ENCODE results near the gene FRMD4B.
"Not testable (repeated sequence)": the region's sequence is repeated elsewhere in the genome, so short reads cannot be mapped to it uniquely, and the experiment has no call there.

The FRMD4B gene

DNA sequence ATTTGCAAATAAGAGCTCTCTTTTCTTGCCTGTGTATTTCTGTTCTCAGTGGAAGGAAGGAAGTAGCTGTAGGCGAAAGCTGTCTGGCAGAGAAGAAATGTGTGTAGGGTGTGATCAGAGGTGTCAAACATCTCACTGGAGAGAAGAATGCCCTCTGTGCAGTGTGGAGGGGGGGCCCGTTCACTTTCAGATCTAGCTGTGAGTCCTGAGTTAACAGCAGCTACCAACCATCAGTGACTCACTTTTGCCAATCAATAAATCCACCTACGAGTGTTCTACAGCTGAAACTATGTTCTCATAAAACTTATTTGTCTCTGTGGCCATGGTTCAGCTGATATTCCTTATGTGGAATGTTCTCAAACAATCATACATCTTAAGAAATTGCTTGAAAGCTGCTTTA lies 103.7 kb downstream of the FRMD4B start:
- no peak for DNase-seq

DNA sequence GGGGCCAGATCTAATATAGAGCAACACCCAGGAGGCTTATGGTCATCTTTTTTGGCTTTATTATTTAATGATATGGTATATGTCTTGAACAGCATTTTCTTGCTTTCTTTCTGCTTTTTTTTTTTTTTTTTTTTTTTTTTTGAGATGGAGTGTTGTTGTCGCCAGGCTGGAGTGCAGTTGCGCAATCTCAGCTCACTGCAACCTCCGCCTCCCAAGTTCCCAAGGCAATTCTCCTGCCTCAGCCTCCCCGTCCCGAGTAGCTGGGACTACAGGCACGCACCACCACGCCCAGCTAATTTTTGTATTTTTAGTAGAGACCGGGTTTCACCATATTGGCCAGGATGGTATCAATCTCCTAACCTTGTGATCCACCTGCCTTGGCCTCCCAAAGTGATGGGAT lies 108.5 kb downstream of the FRMD4B start:
- DNase-seq = not testable (repeated sequence)

GRCh38 chr3:69276884-69277283 lies 109.0 kb downstream of the FRMD4B start:
- no peak for DNase-seq

GRCh38 chr3:69276191-69276590 lies 109.7 kb downstream of the FRMD4B start:
- not testable (repeated sequence) for DNase-seq

DNA sequence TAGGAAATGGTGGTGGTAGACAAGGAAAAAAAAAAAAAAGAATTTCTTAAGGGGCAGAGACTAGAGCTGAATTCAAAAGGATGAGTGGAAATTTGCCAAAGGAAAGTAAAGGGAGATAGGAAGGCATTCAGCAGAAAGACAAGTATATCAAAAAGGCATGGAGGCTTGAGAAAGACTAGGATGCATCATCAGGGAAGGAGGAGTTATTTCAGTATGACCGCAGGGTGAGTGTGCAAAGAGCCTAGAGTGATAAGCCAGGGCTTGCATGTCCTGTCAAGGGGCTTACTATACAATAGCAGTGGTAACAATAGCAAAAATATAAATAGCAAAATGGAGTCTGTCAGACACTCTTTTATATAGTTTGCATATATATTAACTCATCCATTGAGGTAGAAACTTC lies 112.0 kb downstream of the FRMD4B start:
- no peak for DNase-seq

- no peak for DNase-seq
Observed at GRCh38 chr3:69272556-69272955, 113.3 kb downstream of the FRMD4B start.

DNA sequence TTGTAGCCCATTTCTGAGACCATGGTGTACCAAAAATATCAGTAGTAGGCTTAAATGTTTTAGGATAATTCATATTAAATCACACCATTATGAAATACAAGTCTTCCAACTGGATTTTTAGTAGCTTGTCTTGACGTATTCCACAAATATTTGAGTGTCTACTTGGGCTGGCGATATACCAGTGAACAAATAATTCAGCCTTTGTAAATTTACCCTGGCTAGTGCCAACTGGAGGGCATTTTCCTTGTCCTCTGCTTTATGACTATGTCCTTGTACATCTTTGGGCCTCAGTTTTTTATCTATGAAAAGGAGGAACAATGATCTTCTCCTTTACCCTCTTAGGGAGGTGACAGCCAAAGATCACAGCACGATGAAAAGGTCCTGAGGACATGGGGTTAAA lies 114.8 kb downstream of the FRMD4B start:
- DNase-seq = no peak

DNA sequence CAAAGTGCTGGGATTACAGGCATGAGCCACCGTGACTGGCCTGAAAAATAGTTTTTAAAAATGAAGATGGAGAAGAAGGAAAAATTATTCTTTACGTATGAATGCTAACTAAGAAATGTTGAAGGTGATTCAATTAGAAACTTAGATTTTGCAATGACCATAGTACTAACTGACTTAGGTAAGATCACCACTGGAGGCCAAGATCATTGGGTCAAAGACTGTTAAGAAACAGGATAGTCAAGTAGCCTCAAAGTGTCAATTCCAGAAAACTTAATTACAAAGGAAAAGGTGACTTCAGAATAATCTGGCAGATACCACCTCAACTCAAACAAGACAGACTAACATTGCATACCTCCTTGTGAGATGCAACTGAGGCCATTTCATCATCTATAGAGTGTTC lies 119.3 kb downstream of the FRMD4B start:
- no peak for DNase-seq

DNA sequence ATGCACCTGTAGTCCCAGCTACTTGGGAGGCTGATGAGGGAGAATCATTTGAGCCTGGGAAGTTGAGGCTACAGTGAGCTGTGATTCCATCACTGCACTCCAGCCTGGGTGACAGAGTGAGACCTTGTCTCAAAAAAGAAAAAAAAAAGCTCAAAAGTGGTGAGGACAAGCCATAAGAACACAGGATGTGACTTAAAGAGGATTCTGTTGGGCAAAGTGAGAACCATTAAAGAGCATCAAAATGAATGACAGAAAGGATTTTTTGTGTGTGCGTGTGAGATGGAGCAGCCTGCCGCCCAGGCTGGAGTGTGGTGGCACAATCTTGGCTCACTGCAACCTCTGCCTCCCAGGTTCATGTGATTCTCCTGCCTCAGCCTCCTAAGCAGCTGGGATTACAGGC lies 119.8 kb downstream of the FRMD4B start:
- DNase-seq = not testable (repeated sequence)

DNA sequence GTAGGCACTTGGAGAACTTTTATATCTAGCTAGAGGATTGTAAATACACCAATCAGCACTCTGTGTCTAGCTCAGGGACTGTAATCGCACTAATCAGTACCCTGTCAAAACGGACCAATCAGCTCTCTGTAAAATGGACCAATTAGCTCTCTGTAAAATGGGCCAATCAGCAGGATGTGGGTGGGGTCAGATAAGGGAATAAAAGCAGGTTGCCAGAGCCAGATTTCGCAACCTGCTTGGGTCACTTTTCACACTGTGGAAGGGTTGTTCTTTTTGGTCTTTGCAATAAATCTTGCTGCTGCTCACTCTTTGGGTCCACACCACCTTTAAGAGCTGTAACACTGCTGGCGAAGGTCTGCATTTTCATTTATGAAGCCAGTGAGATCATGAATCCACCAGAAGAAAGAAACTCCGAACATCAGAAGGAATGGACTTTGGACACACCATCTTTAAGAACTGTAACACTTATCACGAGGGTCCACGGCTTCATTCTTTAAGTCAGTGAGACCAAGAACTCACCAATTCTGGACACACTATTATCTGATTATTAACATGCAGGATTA lies 125.0 kb downstream of the FRMD4B start:
- not testable (repeated sequence) for DNase-seq

- DNase-seq = no peak
Observed at GRCh38 chr3:69260216-69260787, 125.6 kb downstream of the FRMD4B start.

- DNase-seq = no peak
Observed at GRCh38 chr3:69259125-69259524, 126.8 kb downstream of the FRMD4B start.

GRCh38 chr3:69255928-69256327 lies 130.0 kb downstream of the FRMD4B start:
- DNase-seq = no peak

DNA sequence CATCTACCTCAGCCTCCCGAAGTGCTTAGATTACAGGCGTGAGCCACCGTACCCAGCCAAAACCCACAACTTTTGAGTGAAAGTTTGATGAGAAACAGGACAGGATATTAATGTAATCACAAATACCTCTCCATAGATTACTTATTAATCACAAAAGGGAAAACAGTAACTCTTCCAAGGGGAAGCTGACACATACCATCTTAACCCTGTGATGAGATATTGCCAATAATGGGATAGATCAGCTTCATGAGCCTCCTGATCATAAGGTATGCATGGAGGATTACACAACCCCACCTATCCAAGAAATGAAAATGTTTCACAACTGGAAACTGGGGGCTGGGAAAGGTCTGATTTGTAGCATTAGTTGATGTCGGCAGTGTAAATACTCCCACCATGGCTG lies 131.5 kb downstream of the FRMD4B start:
- DNase-seq = no peak

GRCh38 chr3:69252631-69253030 lies 133.3 kb downstream of the FRMD4B start:
- DNase-seq = no peak

DNA sequence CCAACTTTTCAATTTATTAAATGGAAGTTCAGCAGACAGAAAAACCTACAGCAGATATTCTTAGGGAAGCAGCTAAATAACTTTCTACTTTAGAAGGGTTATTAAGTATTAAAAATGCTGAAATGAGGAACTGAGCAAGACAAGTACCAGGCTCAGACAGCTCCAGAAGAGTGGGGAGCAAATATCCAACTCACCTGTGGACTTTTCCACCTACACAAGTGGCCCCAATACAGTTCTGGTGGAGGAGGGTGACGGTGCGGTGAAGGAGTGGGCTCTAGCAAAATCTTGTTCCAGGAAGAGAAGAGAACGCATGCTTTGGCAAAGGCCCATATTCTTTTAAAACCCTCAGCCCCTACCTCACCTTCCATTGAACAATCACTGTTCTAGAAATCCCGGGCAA lies 133.7 kb downstream of the FRMD4B start:
- no peak for DNase-seq

GRCh38 chr3:69251078-69251805 lies 134.6 kb downstream of the FRMD4B start:
- no peak for DNase-seq

- DNase-seq = peak; percentile 22
Observed at GRCh38 chr3:69250014-69250413, 135.9 kb downstream of the FRMD4B start.

DNA sequence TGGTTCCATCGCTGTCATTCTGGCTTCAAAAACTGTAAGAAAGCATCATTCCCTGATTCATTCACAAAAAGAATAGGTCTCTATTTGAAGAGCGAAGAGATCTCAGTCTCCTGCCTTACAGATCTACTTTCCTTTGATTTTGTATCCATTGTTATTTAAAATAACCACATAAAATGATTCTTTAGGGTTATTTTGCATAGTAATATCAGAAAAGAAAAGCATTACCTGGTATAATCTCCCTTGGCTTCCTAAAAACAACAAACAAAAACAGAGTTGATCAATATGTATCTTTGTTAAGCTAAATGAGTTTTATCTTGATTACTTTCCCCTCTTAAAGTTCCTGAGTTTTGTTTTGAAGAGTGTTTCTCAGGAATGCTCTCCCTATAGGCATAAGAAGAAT lies 136.9 kb downstream of the FRMD4B start:
- no peak for DNase-seq

GRCh38 chr3:69248436-69248835 lies 137.5 kb downstream of the FRMD4B start:
- DNase-seq = no peak

GRCh38 chr3:69246612-69247011 lies 139.3 kb downstream of the FRMD4B start:
- DNase-seq = no peak

DNA sequence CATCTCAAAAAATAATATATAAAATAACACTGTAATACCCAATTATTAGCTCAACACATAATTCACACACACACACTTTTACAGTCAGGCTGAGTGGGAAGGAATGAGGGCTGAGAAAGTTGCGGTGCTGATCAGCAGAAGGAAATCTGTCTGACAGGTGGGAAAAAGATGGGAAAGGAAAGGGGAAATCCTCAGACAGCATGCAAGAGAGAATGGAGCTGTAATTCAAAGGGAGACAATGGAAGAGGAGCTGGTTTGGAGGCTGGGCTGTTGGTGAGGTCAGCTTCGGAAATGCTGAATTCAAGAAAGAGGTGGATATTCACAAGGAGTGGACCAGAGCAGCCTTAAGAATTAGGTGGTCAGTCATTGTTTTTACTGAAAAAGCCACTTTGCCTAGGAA lies 141.8 kb downstream of the FRMD4B start:
- no peak for DNase-seq

DNA sequence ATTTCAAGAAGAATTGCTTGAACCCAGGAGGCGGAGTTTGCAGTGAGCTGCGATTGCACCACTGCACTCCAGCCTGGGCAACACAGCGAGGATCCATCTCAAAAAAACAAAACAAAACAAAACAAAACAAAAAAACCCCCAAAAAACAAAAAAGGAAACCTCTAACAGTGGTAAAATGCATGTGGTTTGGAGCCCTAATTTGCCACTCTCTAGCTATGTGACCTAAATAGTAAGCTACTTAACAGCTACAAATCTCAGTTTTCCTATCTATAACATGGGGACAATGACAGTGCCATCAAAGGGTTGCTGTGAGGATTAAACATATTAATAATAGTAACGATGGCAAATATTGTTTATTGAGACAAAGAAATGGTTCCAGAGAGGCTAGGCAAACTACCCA lies 144.1 kb downstream of the FRMD4B start:
- no peak for DNase-seq

All from effector CD4-positive, alpha-beta T cell (primary cell).